Measurements from ENCODE around the gene CEL. TPM values are rescaled to one million over a fixed set of nuclear protein-coding genes. Genes with fewer than 3 reads are reported as not detected.

Gene CEL
- total RNA-seq, 3 donors from 2014 or later = 0.29 to 0.98 (median 0.32) TPM

- Histone ChIP-seq H3K4me1 (peaks cover 3 to 12% of the 10 kb centered on the region in 2 donors), H3K4me3 (no peak overlapping the region), H3K9me3 (no peaks in the 10 kb centered on the region), H3K27me3 (no peaks in the 10 kb centered on the region), H3K27ac (no peak overlapping the region), H3K36me3 (no peaks in the 10 kb centered on the region)
- no peak for DNase-seq (ENCODE audit: low spot score in 2 of 2)
- no peak for TF ChIP-seq POLR2A (IDR thresholded peaks at IDR 0.05)
- TF ChIP-seq POLR2AphosphoS5 (IDR thresholded peaks at IDR 0.05) = no peak
- no peak for TF ChIP-seq CTCF (IDR thresholded peaks at IDR 0.05)
- intact Hi-C loops (cut with DNase I; ENCODE audit: low total_unique reads) = no loop called here
Observed at GRCh38 chr9:133028221-133028620, 33.6 kb upstream of the CEL start.

- no peaks in the 10 kb centered on the region for H3K36me3 ChIP-seq
- TF ChIP-seq POLR2A (IDR thresholded peaks at IDR 0.05) = no peak
- TF ChIP-seq CTCF (IDR thresholded peaks at IDR 0.05) = no peak
- TF ChIP-seq POLR2AphosphoS5 (IDR thresholded peaks at IDR 0.05) = no peak
- H3K27me3 ChIP-seq = no peaks in the 10 kb centered on the region
- H3K4me1 ChIP-seq = peaks cover 3 to 12% of the 10 kb centered on the region in 2 donors
- H3K27ac ChIP-seq = peak overlapping the region; percentile 88 to 93
- peak overlapping the region; percentile 91 to 97 (median 95) for H3K4me3 ChIP-seq
- H3K9me3 ChIP-seq = no peaks in the 10 kb centered on the region
- no peak for DNase-seq (ENCODE audit: low spot score in 2 of 2)
- intact Hi-C loops (cut with DNase I; ENCODE audit: low total_unique reads) = no loop called here
Observed at GRCh38 chr9:133029994-133030316, 31.8 kb upstream of the CEL start.

GRCh38 chr9:133030317-133031129 is 31.3 kb upstream of the CEL start, which contains the start of gene GTF3C5:
GTF3C5 (plus strand) TSS chr9:133030997; CDS start chr9:133031012, 15 bp downstream.
- intact Hi-C loops (cut with DNase I; ENCODE audit: low total_unique reads) = no loop called here
- peaks cover 3 to 12% of the 10 kb centered on the region in 2 donors for H3K4me1 ChIP-seq
- H3K9me3 ChIP-seq = no peaks in the 10 kb centered on the region
- TF ChIP-seq POLR2A (IDR thresholded peaks at IDR 0.05) = peak; percentile 60
- peak in 1 of 3 donors; percentile 20 for TF ChIP-seq CTCF (IDR thresholded peaks at IDR 0.05)
- TF ChIP-seq POLR2AphosphoS5 (IDR thresholded peaks at IDR 0.05) = peak; percentile 80 to 88 (median 85)
- H3K36me3 ChIP-seq = no peaks in the 10 kb centered on the region
- H3K4me3 ChIP-seq = peak within 1 kb of the TSS; percentile 91 to 97 (median 95)
- peak within 1 kb of the TSS; percentile 88 to 93 for H3K27ac ChIP-seq
- peak; percentile 90 to 95 for DNase-seq (ENCODE audit: low spot score in 2 of 2)
- no peaks in the 10 kb centered on the region for H3K27me3 ChIP-seq

GRCh38 chr9:133031130-133031422 is 30.7 kb upstream of the CEL start:
- intact Hi-C loops (cut with DNase I; ENCODE audit: low total_unique reads) = no loop called here
- Histone ChIP-seq H3K9me3 (no peaks in the 10 kb centered on the region), H3K4me3 (peak overlapping the region; percentile 91 to 97 (median 95))

More at GRCh38 chr9:133031130-133031422, 30.7 kb upstream of the CEL start:
- Histone ChIP-seq H3K27ac (peak overlapping the region; percentile 78 to 88), H3K4me1 (peaks cover 3 to 12% of the 10 kb centered on the region in 2 donors), H3K36me3 (no peaks in the 10 kb centered on the region), H3K27me3 (no peaks in the 10 kb centered on the region)
- DNase-seq (ENCODE audit: low spot score in 2 of 2) = no peak
- TF ChIP-seq POLR2A (IDR thresholded peaks at IDR 0.05) (no peak), CTCF (IDR thresholded peaks at IDR 0.05) (no peak), POLR2AphosphoS5 (IDR thresholded peaks at IDR 0.05) (no peak)
